ENCODE measurements around the gene FAM168A.

The FAM168A gene

DNA sequence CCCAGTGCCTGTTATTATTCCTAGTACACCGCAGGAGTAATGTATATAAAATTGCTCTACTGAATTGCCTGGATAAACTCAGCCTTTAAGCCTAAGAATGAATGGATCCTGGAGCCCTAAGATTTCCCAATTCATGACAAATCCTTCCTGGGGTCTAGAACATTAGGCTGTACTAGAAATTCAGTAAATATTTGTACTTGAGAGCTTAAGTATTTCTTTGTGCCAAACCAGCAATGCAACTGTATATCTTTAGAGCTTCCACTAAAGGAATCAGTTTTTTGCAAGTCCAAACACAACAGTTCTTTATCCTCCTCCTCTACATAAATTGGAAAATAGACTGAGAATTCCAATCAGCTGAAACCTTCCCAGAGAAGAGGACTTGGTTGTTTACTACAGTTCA lies 65.6 kb downstream of the FAM168A start:
- H3K27ac ChIP-seq (ENCODE audit: low read depth, low read length), result no peak overlapping the region
- H3K9ac ChIP-seq (ENCODE audit: low read depth, low read length), result no peak overlapping the region
- H3K4me3 ChIP-seq (ENCODE audit: low read depth, low read length), result no peak overlapping the region
- no peaks in the 10 kb centered on the region for H3K36me3 ChIP-seq (ENCODE audit: control insufficient read depth, insufficient read depth, low read length)
- H3K27me3 ChIP-seq (ENCODE audit: control insufficient read depth, insufficient read depth, low read length), result no peaks in the 10 kb centered on the region
- H3K9me3 ChIP-seq (ENCODE audit: control insufficient read depth, insufficient read depth, low read length), result no peaks in the 10 kb centered on the region
- peaks cover 53% of the 10 kb centered on the region for H3K4me1 ChIP-seq (ENCODE audit: control insufficient read depth, insufficient read depth, low read length)

GRCh38 chr11:73531386-73531785 lies 66.5 kb downstream of the FAM168A start:
- H3K4me1 ChIP-seq (ENCODE audit: control insufficient read depth, insufficient read depth, low read length), result peaks cover 63% of the 10 kb centered on the region
- no peaks in the 10 kb centered on the region for H3K36me3 ChIP-seq (ENCODE audit: control insufficient read depth, insufficient read depth, low read length)
- H3K9me3 ChIP-seq (ENCODE audit: control insufficient read depth, insufficient read depth, low read length), result no peaks in the 10 kb centered on the region
- H3K9ac ChIP-seq (ENCODE audit: low read depth, low read length), result no peak overlapping the region
- no peak overlapping the region for H3K27ac ChIP-seq (ENCODE audit: low read depth, low read length)
- no peaks in the 10 kb centered on the region for H3K27me3 ChIP-seq (ENCODE audit: control insufficient read depth, insufficient read depth, low read length)
- no peak overlapping the region for H3K4me3 ChIP-seq (ENCODE audit: low read depth, low read length)

- no peaks in the 10 kb centered on the region for H3K36me3 ChIP-seq (ENCODE audit: control insufficient read depth, insufficient read depth, low read length)
- no peaks in the 10 kb centered on the region for H3K9me3 ChIP-seq (ENCODE audit: control insufficient read depth, insufficient read depth, low read length)
- no peak overlapping the region for H3K9ac ChIP-seq (ENCODE audit: low read depth, low read length)
- no peaks in the 10 kb centered on the region for H3K27me3 ChIP-seq (ENCODE audit: control insufficient read depth, insufficient read depth, low read length)
- peaks cover 72% of the 10 kb centered on the region for H3K4me1 ChIP-seq (ENCODE audit: control insufficient read depth, insufficient read depth, low read length)
- no peak overlapping the region for H3K4me3 ChIP-seq (ENCODE audit: low read depth, low read length)
- H3K27ac ChIP-seq (ENCODE audit: low read depth, low read length), result no peak overlapping the region
Observed at GRCh38 chr11:73530109-73530508, 67.8 kb downstream of the FAM168A start.

GRCh38 chr11:73529204-73529530 lies 68.7 kb downstream of the FAM168A start:
- Histone ChIP-seq H3K9ac (ENCODE audit: low read depth, low read length) (no peak overlapping the region), H3K4me1 (ENCODE audit: control insufficient read depth, insufficient read depth, low read length) (peaks cover 72% of the 10 kb centered on the region), H3K4me3 (ENCODE audit: low read depth, low read length) (peak overlapping the region; percentile 15; the same call in 1 of the 2 replicates), H3K27ac (ENCODE audit: low read depth, low read length) (peak overlapping the region; percentile 84), H3K27me3 (ENCODE audit: control insufficient read depth, insufficient read depth, low read length) (no peaks in the 10 kb centered on the region), H3K9me3 (ENCODE audit: control insufficient read depth, insufficient read depth, low read length) (peaks cover 2% of the 10 kb centered on the region; the same call in 1 of the 2 replicates), H3K36me3 (ENCODE audit: control insufficient read depth, insufficient read depth, low read length) (no peaks in the 10 kb centered on the region)

DNA sequence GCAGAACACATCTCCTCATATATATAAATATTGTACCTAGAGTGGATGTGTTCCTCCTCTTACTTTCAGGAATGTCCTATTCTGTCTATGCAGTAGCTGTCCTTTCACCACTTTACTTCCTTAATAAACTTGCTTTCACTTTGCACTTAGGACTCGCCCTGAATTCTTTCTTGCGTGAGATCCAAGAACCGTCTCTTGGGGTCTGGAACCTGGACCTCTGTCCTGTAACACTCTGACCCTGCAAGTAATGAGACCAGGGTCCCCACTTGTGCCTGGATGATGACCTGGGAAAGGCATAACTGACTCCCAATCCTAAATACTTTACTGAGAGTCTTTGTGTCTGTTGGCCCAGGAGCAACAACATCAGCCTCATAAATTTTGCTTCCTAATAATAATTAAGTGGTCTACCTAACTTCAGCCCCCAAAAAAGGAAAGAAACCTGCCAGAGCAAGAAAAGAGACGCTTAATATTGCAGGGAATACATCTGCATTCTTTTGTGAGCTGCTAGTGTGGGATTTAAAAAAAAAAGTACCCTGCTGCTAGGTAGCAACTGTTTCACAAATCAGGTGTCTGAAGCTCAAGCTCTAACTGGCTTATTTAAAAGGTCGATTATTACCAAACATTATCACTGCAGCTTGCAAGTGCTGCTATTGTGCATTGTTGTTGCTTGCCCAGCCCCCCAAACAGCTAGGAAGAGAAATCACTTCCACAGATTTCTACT lies 69.3 kb downstream of the FAM168A start:
- Histone ChIP-seq H3K9me3 (ENCODE audit: control insufficient read depth, insufficient read depth, low read length) (peaks cover 7% of the 10 kb centered on the region), H3K4me1 (ENCODE audit: control insufficient read depth, insufficient read depth, low read length) (peaks cover 72% of the 10 kb centered on the region), H3K9ac (ENCODE audit: low read depth, low read length) (no peak overlapping the region; the same call in 1 of the 2 replicates), H3K4me3 (ENCODE audit: low read depth, low read length) (peak overlapping the region; percentile 15; the same call in 1 of the 2 replicates), H3K36me3 (ENCODE audit: control insufficient read depth, insufficient read depth, low read length) (no peaks in the 10 kb centered on the region), H3K27me3 (ENCODE audit: control insufficient read depth, insufficient read depth, low read length) (no peaks in the 10 kb centered on the region), H3K27ac (ENCODE audit: low read depth, low read length) (peak overlapping the region; percentile 84)

DNA sequence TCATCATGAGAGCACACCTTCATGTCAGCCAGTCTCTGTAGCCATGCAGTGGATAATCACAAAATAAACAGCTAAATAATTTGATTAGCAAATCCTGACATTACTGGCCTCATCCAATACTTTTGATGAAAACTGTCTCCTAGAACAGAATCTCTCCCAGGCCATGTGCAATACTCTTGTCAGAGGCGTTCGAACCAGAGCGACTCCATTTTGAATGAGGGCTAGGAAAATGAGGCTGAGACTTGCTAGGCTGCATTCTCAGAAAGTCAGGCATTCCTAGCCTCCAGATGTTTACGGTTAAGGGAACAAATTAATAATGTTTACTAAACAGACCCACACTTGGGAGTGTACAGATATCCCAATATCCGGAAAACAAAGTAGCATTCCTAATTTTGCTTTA lies 69.9 kb downstream of the FAM168A start:
- peaks cover 72% of the 10 kb centered on the region for H3K4me1 ChIP-seq (ENCODE audit: control insufficient read depth, insufficient read depth, low read length)
- H3K27me3 ChIP-seq (ENCODE audit: control insufficient read depth, insufficient read depth, low read length), result no peaks in the 10 kb centered on the region
- H3K9me3 ChIP-seq (ENCODE audit: control insufficient read depth, insufficient read depth, low read length), result peaks cover 10% of the 10 kb centered on the region
- H3K4me3 ChIP-seq (ENCODE audit: low read depth, low read length), result no peak overlapping the region
- no peak overlapping the region for H3K9ac ChIP-seq (ENCODE audit: low read depth, low read length)
- H3K27ac ChIP-seq (ENCODE audit: low read depth, low read length), result peak overlapping the region; percentile 84
- no peaks in the 10 kb centered on the region for H3K36me3 ChIP-seq (ENCODE audit: control insufficient read depth, insufficient read depth, low read length)

DNA sequence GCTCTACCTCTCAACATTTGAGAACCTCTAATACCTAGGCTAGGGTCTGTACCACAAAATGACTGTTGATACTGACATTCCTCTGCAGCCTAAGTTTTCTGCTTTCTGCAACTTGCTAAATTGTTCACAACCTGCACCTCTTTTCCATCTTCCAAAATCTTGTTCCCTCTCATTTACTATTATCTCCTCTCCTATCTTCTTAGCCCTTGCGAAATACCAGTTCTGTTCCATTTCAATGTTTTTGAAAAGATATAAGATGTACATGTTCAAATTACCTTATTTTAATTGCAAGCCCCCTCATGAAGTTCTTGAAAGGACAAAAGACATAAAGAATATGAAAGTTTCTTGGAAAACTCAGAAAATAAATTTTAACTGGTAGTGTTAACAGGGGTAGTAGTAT lies 72.3 kb downstream of the FAM168A start:
- H3K27ac ChIP-seq (ENCODE audit: low read depth, low read length), result no peak overlapping the region
- peaks cover 10% of the 10 kb centered on the region for H3K9me3 ChIP-seq (ENCODE audit: control insufficient read depth, insufficient read depth, low read length)
- H3K4me1 ChIP-seq (ENCODE audit: control insufficient read depth, insufficient read depth, low read length), result peaks cover 53% of the 10 kb centered on the region
- no peak overlapping the region for H3K9ac ChIP-seq (ENCODE audit: low read depth, low read length)
- no peaks in the 10 kb centered on the region for H3K27me3 ChIP-seq (ENCODE audit: control insufficient read depth, insufficient read depth, low read length)
- no peak overlapping the region for H3K4me3 ChIP-seq (ENCODE audit: low read depth, low read length)
- H3K36me3 ChIP-seq (ENCODE audit: control insufficient read depth, insufficient read depth, low read length), result no peaks in the 10 kb centered on the region

DNA sequence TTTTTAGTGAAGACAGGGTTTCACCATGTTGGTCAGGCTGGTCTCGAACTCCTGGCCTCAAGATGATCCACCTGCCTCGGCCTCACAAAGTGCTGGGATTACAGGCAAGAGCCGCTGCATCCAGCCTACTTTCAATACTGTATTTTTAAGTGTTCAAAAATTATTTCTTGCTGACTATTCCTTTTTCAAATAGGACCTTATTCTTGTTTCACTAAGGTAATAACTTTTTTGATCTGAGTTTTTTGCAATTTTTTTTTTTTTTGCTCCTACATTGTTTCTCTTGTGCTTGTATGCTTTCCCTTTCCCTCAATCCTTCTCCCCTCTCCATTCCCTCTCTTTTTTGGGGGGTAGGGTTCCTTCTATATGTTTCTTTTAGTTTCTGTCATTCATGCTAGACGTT lies 73.1 kb downstream of the FAM168A start:
- H3K27ac ChIP-seq (ENCODE audit: low read depth, low read length), result no peak overlapping the region
- no peak overlapping the region for H3K9ac ChIP-seq (ENCODE audit: low read depth, low read length)
- H3K27me3 ChIP-seq (ENCODE audit: control insufficient read depth, insufficient read depth, low read length), result no peaks in the 10 kb centered on the region
- peaks cover 50% of the 10 kb centered on the region for H3K4me1 ChIP-seq (ENCODE audit: control insufficient read depth, insufficient read depth, low read length)
- no peaks in the 10 kb centered on the region for H3K36me3 ChIP-seq (ENCODE audit: control insufficient read depth, insufficient read depth, low read length)
- no peak overlapping the region for H3K4me3 ChIP-seq (ENCODE audit: low read depth, low read length)
- H3K9me3 ChIP-seq (ENCODE audit: control insufficient read depth, insufficient read depth, low read length), result peaks cover 10% of the 10 kb centered on the region

- Histone ChIP-seq H3K9ac (ENCODE audit: low read depth, low read length) (no peak overlapping the region), H3K27me3 (ENCODE audit: control insufficient read depth, insufficient read depth, low read length) (no peaks in the 10 kb centered on the region), H3K36me3 (ENCODE audit: control insufficient read depth, insufficient read depth, low read length) (no peaks in the 10 kb centered on the region), H3K4me1 (ENCODE audit: control insufficient read depth, insufficient read depth, low read length) (peaks cover 19% of the 10 kb centered on the region), H3K9me3 (ENCODE audit: control insufficient read depth, insufficient read depth, low read length) (peaks cover 10% of the 10 kb centered on the region), H3K27ac (ENCODE audit: low read depth, low read length) (no peak overlapping the region), H3K4me3 (ENCODE audit: low read depth, low read length) (no peak overlapping the region)
Observed at GRCh38 chr11:73521621-73522020, 76.3 kb downstream of the FAM168A start.

GRCh38 chr11:73520353-73521061 lies 77.4 kb downstream of the FAM168A start:
- peaks cover 8% of the 10 kb centered on the region; the same call in 1 of the 2 replicates for H3K4me1 ChIP-seq (ENCODE audit: control insufficient read depth, insufficient read depth, low read length)
- H3K9me3 ChIP-seq (ENCODE audit: control insufficient read depth, insufficient read depth, low read length), result peaks cover 10% of the 10 kb centered on the region
- no peak overlapping the region for H3K4me3 ChIP-seq (ENCODE audit: low read depth, low read length)
- H3K27ac ChIP-seq (ENCODE audit: low read depth, low read length), result no peak overlapping the region
- no peaks in the 10 kb centered on the region for H3K27me3 ChIP-seq (ENCODE audit: control insufficient read depth, insufficient read depth, low read length)
- H3K9ac ChIP-seq (ENCODE audit: low read depth, low read length), result no peak overlapping the region
- no peaks in the 10 kb centered on the region for H3K36me3 ChIP-seq (ENCODE audit: control insufficient read depth, insufficient read depth, low read length)

GRCh38 chr11:73519266-73519665 lies 78.6 kb downstream of the FAM168A start:
- no peak overlapping the region for H3K4me3 ChIP-seq (ENCODE audit: low read depth, low read length)
- no peak overlapping the region for H3K27ac ChIP-seq (ENCODE audit: low read depth, low read length)
- no peaks in the 10 kb centered on the region for H3K36me3 ChIP-seq (ENCODE audit: control insufficient read depth, insufficient read depth, low read length)
- 0 out of 2 replicates have a peak, but pooled peaks cover 7% of the 10 kb centered on the region for H3K4me1 ChIP-seq (ENCODE audit: control insufficient read depth, insufficient read depth, low read length)
- no peaks in the 10 kb centered on the region for H3K27me3 ChIP-seq (ENCODE audit: control insufficient read depth, insufficient read depth, low read length)
- H3K9me3 ChIP-seq (ENCODE audit: control insufficient read depth, insufficient read depth, low read length), result peaks cover 8% of the 10 kb centered on the region
- H3K9ac ChIP-seq (ENCODE audit: low read depth, low read length), result no peak overlapping the region
